A673 (cell line): ENCODE measurements around the gene NEDD4. TPM values are rescaled to one million over a fixed set of nuclear protein-coding genes. Genes with fewer than 3 reads are reported as not detected.
"Not testable (repeated sequence)": the region's sequence is repeated elsewhere in the genome, so short reads cannot be mapped to it uniquely, and the experiment has no call there.

Source experiments
- BruUV-seq: library from RNA; stranded (reverse); fragments of 400-500 nt; replicated peaks from 2 replicates; lab custom pipeline; 2021; lab: Mats Ljungman, UMichigan
- CTCF ChIA-PET: fragments of 300-600 bp; sonication (Branson Sonifier 250); formaldehyde crosslinking; loops from one replicate; lab custom pipeline; 2022; ENCODE audit warnings: antibody characterized with exemption; lab: Charles Lee
- POLR2A ChIA-PET: fragments of 300-600 bp; sonication (Branson Sonifier 250); formaldehyde crosslinking; loops from one replicate; lab custom pipeline; 2022; ENCODE audit warnings: antibody characterized with exemption; ENCODE audit not compliant: low non-redundant PET; lab: Charles Lee
- DNase-seq: peaks from one replicate; pipeline ENCODE4 v3.0.0-alpha.2; 2015; ENCODE audit warnings: low spot score
- H3K27ac ChIP-seq: fragments of 200-600 bp; sonication (generic); 2 replicates; pipeline ENCODE4 v1.5.1; 2016; ENCODE audit warnings: mixed run types, low read depth, mild to moderate bottlenecking, mixed read lengths, antibody characterized with exemption, low read length; ENCODE audit not compliant: poor library complexity, severe bottlenecking
- H3K27me3 ChIP-seq: fragments of 200-600 bp; sonication (generic); replicated peaks from 2 replicates; pipeline ENCODE4 v1.6.1; 2017; ENCODE audit warnings: mixed run types, low read depth, mild to moderate bottlenecking, mixed read lengths, antibody characterized with exemption, low read length; ENCODE audit not compliant: insufficient read depth, poor library complexity
- H3K36me3 ChIP-seq: fragments of 200-600 bp; sonication (generic); 2 replicates; pipeline ENCODE4 v1.6.1; 2016; ENCODE audit warnings: mixed run types, mild to moderate bottlenecking, mixed read lengths, antibody characterized with exemption, low read length; ENCODE audit not compliant: insufficient read depth, poor library complexity, severe bottlenecking
- H3K4me1 ChIP-seq: fragments of 200-600 bp; sonication (generic); 2 replicates; pipeline ENCODE4 v1.6.1; 2017; ENCODE audit warnings: mixed run types, mild to moderate bottlenecking, mixed read lengths, antibody characterized with exemption, low read length; ENCODE audit not compliant: insufficient read depth, poor library complexity, severe bottlenecking
- H3K4me3 ChIP-seq: fragments of 200-600 bp; sonication (generic); 2 replicates; pipeline ENCODE4 v1.5.1; 2016; ENCODE audit warnings: low read depth, mixed run types, mild to moderate bottlenecking, mixed read lengths, low read length; ENCODE audit not compliant: poor library complexity, severe bottlenecking
- H3K9me3 ChIP-seq: fragments of 200-600 bp; sonication (generic); 2 replicates; pipeline ENCODE4 v1.6.1; 2016; ENCODE audit warnings: mixed run types, low read depth, mild to moderate bottlenecking, mixed read lengths, antibody characterized with exemption, low read length; ENCODE audit not compliant: poor library complexity, severe bottlenecking
- CTCF ChIP-seq: fragments of 300-800, 200-600 bp; sonication (generic); conservative IDR thresholded peaks from 2 replicates; pipeline ENCODE4 v1.5.1; 2017; ENCODE audit warnings: low read depth, mild to moderate bottlenecking, antibody characterized with exemption, low read length, moderate library complexity, mixed read lengths
- EZH2 ChIP-seq: fragments of 200-600 bp; sonication (generic); IDR thresholded peaks from 2 replicates; pipeline ENCODE4 v1.6.1; 2017; ENCODE audit warnings: borderline replicate concordance, low read depth, mild to moderate bottlenecking, mixed read lengths, antibody characterized with exemption, low read length; ENCODE audit not compliant: poor library complexity, severe bottlenecking
- intact Hi-C: fragments of 100-400 bp; cut with micrococcal nuclease; formaldehyde crosslinking; loops from one replicate; pipeline ENCODE4 v1.10.0; 2022; ENCODE audit not compliant: unreplicated experiment
- total RNA-seq: library from RNA; stranded (reverse); gene quantifications from 2 replicates; pipeline ENCODE4 v1.2.3, GENCODE V29; 2021

NEDD4 gene
- total RNA-seq, 1 experiment from 2014 or later = 23.1 TPM

GRCh38 chr15:55786341-55786740 lies 207.1 kb downstream of the NEDD4 start:
- Histone ChIP-seq H3K27me3 (no peaks in the 10 kb centered on the region), H3K9me3 (no peaks in the 10 kb centered on the region), H3K4me1 (no peaks in the 10 kb centered on the region), H3K4me3 (no peak overlapping the region), H3K27ac (no peak overlapping the region), H3K36me3 (no peaks in the 10 kb centered on the region)
- TF ChIP-seq CTCF (no peak), EZH2 (no peak)
- BruUV-seq = no TSS peak
- ChIA-PET CTCF (no interaction called here), POLR2A (no interaction called here)
- DNase-seq = no peak
- intact Hi-C loops = no loop called here

GRCh38 chr15:55785593-55785992 lies 207.8 kb downstream of the NEDD4 start:
- H3K4me1 ChIP-seq, CTCF ChIA-PET, H3K27me3 ChIP-seq, H3K4me3 ChIP-seq, H3K36me3 ChIP-seq, DNase-seq, H3K27ac ChIP-seq, BruUV-seq, H3K9me3 ChIP-seq, POLR2A ChIA-PET, intact Hi-C loops: not testable (repeated sequence)

GRCh38 chr15:55784286-55784685 lies 209.1 kb downstream of the NEDD4 start:
- CTCF ChIA-PET = no interaction called here
- intact Hi-C loops = no loop called here
- Histone ChIP-seq H3K27ac (no peak overlapping the region), H3K4me3 (no peak overlapping the region), H3K4me1 (no peaks in the 10 kb centered on the region), H3K27me3 (no peaks in the 10 kb centered on the region), H3K36me3 (no peaks in the 10 kb centered on the region), H3K9me3 (no peaks in the 10 kb centered on the region)
- POLR2A ChIA-PET = no interaction called here
- no TSS peak for BruUV-seq
- no peak for TF ChIP-seq EZH2
- TF ChIP-seq CTCF = no peak
- no peak for DNase-seq

- BruUV-seq = no TSS peak
- no peak overlapping the region for H3K4me3 ChIP-seq
- H3K27me3 ChIP-seq = no peaks in the 10 kb centered on the region
- DNase-seq = no peak
- H3K27ac ChIP-seq = no peak overlapping the region
- H3K4me1 ChIP-seq = no peaks in the 10 kb centered on the region
- no peaks in the 10 kb centered on the region for H3K9me3 ChIP-seq
- ChIA-PET CTCF (interaction anchor here (0.6 kb wide), 1 partner anchor 17 kb away, joined by 3 read pairs; no protein-coding TSS in a partner anchor), POLR2A (no interaction called here)
- intact Hi-C loops = no loop called here
- TF ChIP-seq EZH2 = no peak
- TF ChIP-seq CTCF = no peak
- no peaks in the 10 kb centered on the region for H3K36me3 ChIP-seq
These were observed 210.5 kb downstream of the NEDD4 start for GRCh38 chr15:55782901-55783300.
